GM19099 (cell line): ENCODE measurements around the gene RPH3AL.

ENCODE experiments used
- POLR2A ChIP-seq: IDR thresholded peaks from 3 replicates; pipeline ENCODE4 v1.6.1; 2011; ENCODE audit warnings: low read depth; ENCODE audit not compliant: insufficient read length; ENCODE audit errors: extremely low read depth

Gene RPH3AL

GRCh38 chr17:215563-216478 is 136.8 kb downstream of the RPH3AL start:
- TF ChIP-seq POLR2A: peak; percentile 49

GRCh38 chr17:214881-215331 is 137.7 kb downstream of the RPH3AL start:
- TF ChIP-seq POLR2A: no peak

- no peak for TF ChIP-seq POLR2A
Observed at GRCh38 chr17:213286-214105, 139.1 kb downstream of the RPH3AL start.

GRCh38 chr17:210402-210801 is 142.2 kb downstream of the RPH3AL start:
- TF ChIP-seq POLR2A: no peak

GRCh38 chr17:208429-208828 is 144.2 kb downstream of the RPH3AL start:
- no peak for TF ChIP-seq POLR2A

GRCh38 chr17:207775-208174 is 144.8 kb downstream of the RPH3AL start:
- TF ChIP-seq POLR2A: no peak

GRCh38 chr17:206941-207560 is 145.6 kb downstream of the RPH3AL start:
- no peak for TF ChIP-seq POLR2A

GRCh38 chr17:205817-206216 is 146.8 kb downstream of the RPH3AL start:
- no peak for TF ChIP-seq POLR2A

- no peak for TF ChIP-seq POLR2A
Observed at GRCh38 chr17:205148-205669, 147.4 kb downstream of the RPH3AL start.

GRCh38 chr17:204427-205147 is 148.0 kb downstream of the RPH3AL start:
- no peak for TF ChIP-seq POLR2A

- no peak for TF ChIP-seq POLR2A
Observed at GRCh38 chr17:202501-202951, 150.1 kb downstream of the RPH3AL start.

- no peak for TF ChIP-seq POLR2A
Observed at GRCh38 chr17:200586-200985, 152.0 kb downstream of the RPH3AL start.

- TF ChIP-seq POLR2A: no peak
Observed at GRCh38 chr17:199806-200545, 152.6 kb downstream of the RPH3AL start.

- no peak for TF ChIP-seq POLR2A
Observed at GRCh38 chr17:199191-199604, 153.4 kb downstream of the RPH3AL start.
